SIG-M5 (cell line): ENCODE results near the gene CDH12.
"Not testable (repeated sequence)": the region's sequence is repeated elsewhere in the genome, so short reads cannot be mapped to it uniquely, and the experiment has no call there.

Experiments
- DNase-seq: peaks from one replicate; lab custom pipeline; 2025; lab: John Stamatoyannopoulos, UW

Gene CDH12

GRCh38 chr5:22560147-22560546, 293.0 kb downstream of the CDH12 start:
- DNase-seq, result no peak

GRCh38 chr5:22557251-22557650, 295.9 kb downstream of the CDH12 start:
- DNase-seq, result no peak

GRCh38 chr5:22554475-22554874, 298.7 kb downstream of the CDH12 start:
- no peak for DNase-seq

GRCh38 chr5:22549876-22550671, 303.1 kb downstream of the CDH12 start:
- DNase-seq, result no peak

GRCh38 chr5:22542340-22542739, 310.8 kb downstream of the CDH12 start:
- no peak for DNase-seq

GRCh38 chr5:22541037-22541436, 312.1 kb downstream of the CDH12 start:
- no peak for DNase-seq

GRCh38 chr5:22539762-22540161, 313.4 kb downstream of the CDH12 start:
- DNase-seq, result no peak

- DNase-seq, result no peak
These were observed 321.2 kb downstream of the CDH12 start for GRCh38 chr5:22531986-22532385.

- DNase-seq, result no peak
These were observed 331.6 kb downstream of the CDH12 start for GRCh38 chr5:22521521-22521920.

- DNase-seq, result not testable (repeated sequence)
These were observed 336.6 kb downstream of the CDH12 start for GRCh38 chr5:22516497-22516896.

- no peak for DNase-seq
These were observed 338.9 kb downstream of the CDH12 start for GRCh38 chr5:22514231-22514630.

GRCh38 chr5:22505891-22506290, 347.3 kb downstream of the CDH12 start:
- no peak for DNase-seq

GRCh38 chr5:22504411-22504810, 348.7 kb downstream of the CDH12 start:
- no peak for DNase-seq

- no peak for DNase-seq
These were observed 352.6 kb downstream of the CDH12 start for GRCh38 chr5:22500556-22500955.

GRCh38 chr5:22496666-22497065, 356.5 kb downstream of the CDH12 start:
- no peak for DNase-seq

GRCh38 chr5:22495016-22495720, 358.0 kb downstream of the CDH12 start:
- no peak for DNase-seq

- no peak for DNase-seq
These were observed 364.7 kb downstream of the CDH12 start for GRCh38 chr5:22488427-22488826.

- DNase-seq, result no peak
These were observed 372.8 kb downstream of the CDH12 start for GRCh38 chr5:22480305-22480704.

- DNase-seq, result no peak
These were observed 379.3 kb downstream of the CDH12 start for GRCh38 chr5:22473886-22474285.

- DNase-seq, result no peak
These were observed 382.0 kb downstream of the CDH12 start for GRCh38 chr5:22471154-22471553.

GRCh38 chr5:22470408-22470807, 382.7 kb downstream of the CDH12 start:
- DNase-seq, result no peak

- no peak for DNase-seq
These were observed 387.5 kb downstream of the CDH12 start for GRCh38 chr5:22465616-22466015.

GRCh38 chr5:22465177-22465576, 388.0 kb downstream of the CDH12 start:
- no peak for DNase-seq

GRCh38 chr5:22460189-22460588, 393.0 kb downstream of the CDH12 start:
- no peak for DNase-seq
